Coronary artery (tissue), 2 donors: ENCODE results near the gene OR11H6.
"Not testable (repeated sequence)": the region's sequence is repeated elsewhere in the genome, so short reads cannot be mapped to it uniquely, and the experiment has no call there.

Source experiments
- DNase-seq: peaks from one replicate; pipeline ENCODE4 v3.0.0-alpha.2; 2017; ENCODE audit warnings: low spot score
- H3K27ac ChIP-seq, 2 donors: fragments of 200-600 bp; sonication (generic); one replicate each; pipeline ENCODE4 v1.5.1; 2016 to 2019
- H3K4me3 ChIP-seq: fragments of 200-600 bp; sonication (generic); 2 replicates; pipeline ENCODE4 v1.5.1; 2016; ENCODE audit warnings: mild to moderate bottlenecking, moderate library complexity
- TF ChIP-seq, protein P1 (sequence below): fragments of 200-600 bp; sonication (generic); IDR thresholded peaks from one replicate; pipeline ENCODE4 v1.5.1; 2019; ENCODE audit warnings: antibody characterized with exemption

The OR11H6 gene

GRCh38 chr14:20209595-20209994 is 13.9 kb upstream of the OR11H6 start:
- Histone ChIP-seq H3K4me3 (no peak overlapping the region), H3K27ac (no peak overlapping the region)
- TF ChIP-seq, protein P1, sequence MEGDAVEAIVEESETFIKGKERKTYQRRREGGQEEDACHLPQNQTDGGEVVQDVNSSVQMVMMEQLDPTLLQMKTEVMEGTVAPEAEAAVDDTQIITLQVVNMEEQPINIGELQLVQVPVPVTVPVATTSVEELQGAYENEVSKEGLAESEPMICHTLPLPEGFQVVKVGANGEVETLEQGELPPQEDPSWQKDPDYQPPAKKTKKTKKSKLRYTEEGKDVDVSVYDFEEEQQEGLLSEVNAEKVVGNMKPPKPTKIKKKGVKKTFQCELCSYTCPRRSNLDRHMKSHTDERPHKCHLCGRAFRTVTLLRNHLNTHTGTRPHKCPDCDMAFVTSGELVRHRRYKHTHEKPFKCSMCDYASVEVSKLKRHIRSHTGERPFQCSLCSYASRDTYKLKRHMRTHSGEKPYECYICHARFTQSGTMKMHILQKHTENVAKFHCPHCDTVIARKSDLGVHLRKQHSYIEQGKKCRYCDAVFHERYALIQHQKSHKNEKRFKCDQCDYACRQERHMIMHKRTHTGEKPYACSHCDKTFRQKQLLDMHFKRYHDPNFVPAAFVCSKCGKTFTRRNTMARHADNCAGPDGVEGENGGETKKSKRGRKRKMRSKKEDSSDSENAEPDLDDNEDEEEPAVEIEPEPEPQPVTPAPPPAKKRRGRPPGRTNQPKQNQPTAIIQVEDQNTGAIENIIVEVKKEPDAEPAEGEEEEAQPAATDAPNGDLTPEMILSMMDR = no peak
- DNase-seq = no peak

DNA sequence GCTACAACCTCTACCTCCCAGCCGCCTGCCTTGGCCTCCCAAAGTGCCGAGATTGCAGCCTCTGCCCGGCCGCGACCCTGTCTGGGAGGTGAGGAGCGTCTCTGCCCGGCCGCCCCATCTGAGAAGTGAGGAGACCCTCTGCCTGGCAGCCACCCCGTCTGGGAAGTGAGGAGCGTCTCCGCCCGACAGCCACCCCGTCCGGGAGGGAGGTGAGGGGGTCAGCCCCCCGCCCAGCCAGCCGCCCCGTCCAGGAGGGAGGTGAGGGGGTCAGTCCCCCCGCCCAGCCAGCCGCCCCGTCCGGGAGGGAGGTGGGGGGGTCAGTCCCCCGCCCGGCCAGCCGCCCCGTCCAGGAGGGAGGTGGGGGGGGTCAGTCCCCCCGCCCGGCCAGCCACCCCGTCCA is 11.1 kb upstream of the OR11H6 start:
- H3K4me3 ChIP-seq, DNase-seq, H3K27ac ChIP-seq: not testable (repeated sequence)

- Histone ChIP-seq H3K4me3 (no peak overlapping the region), H3K27ac (no peak overlapping the region)
- TF ChIP-seq, protein P1 = no peak
These were observed 8.3 kb upstream of the OR11H6 start for GRCh38 chr14:20215196-20215595.

DNA sequence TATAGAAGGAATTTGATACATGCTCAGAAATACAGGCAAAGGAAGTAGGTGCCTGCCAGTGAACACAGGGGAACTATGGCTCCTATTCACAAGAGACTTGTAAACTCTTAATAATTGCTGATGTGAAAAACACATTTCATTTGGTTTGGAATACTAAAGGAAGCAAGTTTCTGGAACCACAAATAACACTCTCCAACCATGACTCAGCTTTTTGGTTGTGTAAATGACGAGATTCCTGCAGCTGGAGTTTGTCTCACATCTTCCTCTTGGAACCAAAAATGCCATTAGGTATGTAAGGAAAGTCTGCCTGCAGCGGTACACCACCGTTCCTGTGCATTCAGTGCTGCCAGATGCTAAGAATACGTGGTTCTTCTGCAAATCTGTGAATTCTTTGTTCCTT is 4.5 kb upstream of the OR11H6 start:
- Histone ChIP-seq H3K27ac (no peak overlapping the region), H3K4me3 (no peak overlapping the region)
- TF ChIP-seq, protein P1 = no peak
- no peak for DNase-seq

More at GRCh38 chr14:20215196-20215595, 8.3 kb upstream of the OR11H6 start:
- no peak for DNase-seq

DNA sequence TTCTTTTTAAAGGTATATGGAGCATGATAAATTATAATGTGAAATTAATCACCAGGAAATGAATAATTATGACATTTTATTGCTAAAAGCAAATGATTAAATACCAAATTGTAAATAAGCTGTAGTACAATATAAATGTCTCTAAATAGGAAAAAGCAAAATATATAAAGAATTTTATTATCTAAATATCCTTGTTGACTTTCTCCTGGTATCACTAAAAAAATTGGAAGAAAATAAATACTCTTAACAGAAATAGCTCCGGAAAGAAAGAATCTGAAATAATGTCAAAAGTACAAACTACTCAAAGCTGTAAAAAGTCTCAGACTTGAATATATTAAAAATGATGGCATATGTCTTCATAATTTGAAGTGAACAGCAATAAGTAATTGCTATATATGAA is 5.2 kb downstream of the OR11H6 start, which contains the start of gene OR11H7:
Gene OR11H7 (plus strand): TSS at position 301 of the 400 bp plus-strand sequence.
- TF ChIP-seq, protein P1 = no peak
- no peak within 1 kb of the TSS for H3K4me3 ChIP-seq
- DNase-seq = no peak
- H3K27ac ChIP-seq = no peak within 1 kb of the TSS

DNA sequence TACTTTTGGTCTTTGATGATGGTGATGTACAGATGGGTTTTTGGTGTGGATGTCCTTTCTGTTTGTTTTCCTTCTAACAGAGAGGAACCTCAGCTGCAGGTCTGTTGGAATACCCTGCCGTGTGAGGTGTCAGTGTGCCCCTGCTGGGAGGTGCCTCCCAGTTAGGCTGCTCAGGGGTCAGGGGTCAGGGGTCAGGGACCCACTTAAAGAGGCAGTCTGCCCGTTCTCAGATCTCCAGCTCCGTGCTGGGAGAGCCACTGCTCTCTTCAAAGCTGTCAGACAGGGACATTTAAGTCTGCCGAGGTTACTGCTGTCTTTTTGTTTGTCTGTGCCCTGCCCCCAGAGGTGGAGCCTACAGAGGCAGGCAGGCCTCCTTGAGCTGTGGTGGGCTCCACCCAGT is 11.9 kb downstream of the OR11H6 start:
- DNase-seq, H3K4me3 ChIP-seq: not testable (repeated sequence)

DNA sequence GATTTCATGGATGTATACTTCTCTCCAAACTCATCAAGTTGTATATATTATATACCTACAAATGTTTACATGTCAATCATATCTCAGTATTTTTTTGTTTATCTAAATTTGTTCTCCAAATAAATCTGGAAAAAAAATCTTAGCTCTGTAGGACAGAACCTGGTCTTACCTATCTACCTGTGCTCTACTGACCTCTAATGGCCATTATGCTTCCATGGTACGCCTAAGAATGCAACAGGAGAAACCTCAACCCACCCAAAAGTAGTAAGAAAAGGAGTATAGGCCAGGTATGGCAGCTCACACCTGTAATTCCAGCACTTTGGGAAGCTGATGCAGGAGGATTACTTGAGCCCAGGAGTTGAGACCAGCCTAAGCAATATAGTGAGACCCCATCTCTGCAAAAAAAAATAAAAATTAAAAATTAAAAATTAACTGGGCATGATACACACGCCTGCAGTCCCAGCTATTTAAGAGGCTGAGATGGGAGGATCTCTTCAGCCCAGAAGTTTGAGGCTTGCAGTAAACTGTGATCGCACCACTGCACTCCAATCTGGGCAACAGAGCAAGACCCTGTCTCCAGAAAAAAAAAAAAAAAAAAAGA is 24.2 kb downstream of the OR11H6 start:
- no peak overlapping the region for H3K27ac ChIP-seq
- no peak for DNase-seq
- TF ChIP-seq, protein P1 = no peak
- no peak overlapping the region for H3K4me3 ChIP-seq

More for the DNA sequence above, 11.9 kb downstream of the OR11H6 start:
- H3K27ac ChIP-seq = not testable (repeated sequence)

DNA sequence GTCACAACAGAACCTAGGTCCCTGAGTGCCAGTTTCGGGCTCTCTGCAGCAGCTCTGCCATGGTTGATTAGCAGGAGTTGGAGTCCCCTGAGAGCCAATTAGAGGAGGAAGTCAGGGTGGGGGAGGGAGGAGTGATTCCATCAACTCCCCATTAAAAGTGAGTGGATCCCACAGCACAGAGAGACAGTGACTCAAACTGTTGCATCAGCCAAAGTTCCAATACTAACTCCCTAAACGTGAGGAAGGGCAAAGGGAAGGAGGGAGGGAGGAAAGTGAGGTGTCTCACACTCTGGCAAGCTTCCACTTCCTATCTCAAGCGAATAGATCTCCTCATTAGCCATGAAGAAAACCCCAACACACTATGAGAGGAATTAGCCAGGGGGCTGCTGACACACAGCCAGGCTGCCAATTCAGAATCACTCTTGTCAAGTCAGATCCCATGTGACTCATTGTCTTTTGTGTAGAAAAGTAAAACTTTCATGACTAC is 39.2 kb downstream of the OR11H6 start:
- DNase-seq = no peak
- no peak overlapping the region for H3K4me3 ChIP-seq
- H3K27ac ChIP-seq = no peak overlapping the region
- TF ChIP-seq, protein P1 = no peak

DNA sequence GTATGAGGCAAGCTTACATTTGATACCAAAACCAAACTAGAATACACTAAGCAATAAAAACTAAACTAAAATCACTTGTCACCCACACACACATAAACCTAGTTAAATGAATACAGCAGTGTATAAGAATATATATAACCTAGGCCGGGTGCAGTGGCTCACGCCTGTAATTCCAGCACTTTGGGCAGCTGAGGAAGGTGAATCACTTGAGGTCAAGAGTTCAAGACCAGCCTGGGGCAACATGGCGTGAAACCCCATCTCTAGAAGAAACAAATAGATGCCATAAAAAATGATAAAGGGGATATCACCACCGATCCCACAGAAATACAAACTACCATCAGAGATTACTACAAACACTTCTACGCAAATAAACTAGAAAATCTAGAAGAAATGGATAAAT is 40.9 kb downstream of the OR11H6 start:
- not testable (repeated sequence) for H3K4me3 ChIP-seq, DNase-seq, H3K27ac ChIP-seq
